ENCODE measurements around the gene ATP11C.
"Not testable (repeated sequence)": the region's sequence is repeated elsewhere in the genome, so short reads cannot be mapped to it uniquely, and the experiment has no call there.

Gene ATP11C

DNA sequence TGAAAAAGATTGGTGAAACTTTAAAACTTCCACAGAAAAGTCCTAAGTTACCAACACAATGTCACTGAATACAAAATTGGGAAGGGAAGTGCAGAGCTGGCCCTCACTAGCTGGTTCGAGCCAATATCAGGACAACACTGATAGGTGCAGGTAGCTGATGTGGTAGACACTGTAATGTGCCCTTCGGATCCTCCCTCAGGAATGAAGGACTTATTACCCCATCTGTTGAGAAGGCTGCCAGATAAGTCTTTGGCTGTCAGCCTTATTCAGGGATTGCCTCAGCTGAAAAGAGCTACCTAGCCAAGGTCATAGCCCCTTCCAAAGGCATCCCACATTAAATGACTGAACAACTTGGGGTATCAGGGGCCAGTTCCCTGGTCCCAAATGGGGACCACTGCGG, 230.2 kb downstream of the ATP11C start:
- no peaks in the 10 kb centered on the region for H3K4me1 Mint-ChIP-seq
- H3K4me3 Mint-ChIP-seq = no peak overlapping the region
- TF ChIP-seq, protein P1, sequence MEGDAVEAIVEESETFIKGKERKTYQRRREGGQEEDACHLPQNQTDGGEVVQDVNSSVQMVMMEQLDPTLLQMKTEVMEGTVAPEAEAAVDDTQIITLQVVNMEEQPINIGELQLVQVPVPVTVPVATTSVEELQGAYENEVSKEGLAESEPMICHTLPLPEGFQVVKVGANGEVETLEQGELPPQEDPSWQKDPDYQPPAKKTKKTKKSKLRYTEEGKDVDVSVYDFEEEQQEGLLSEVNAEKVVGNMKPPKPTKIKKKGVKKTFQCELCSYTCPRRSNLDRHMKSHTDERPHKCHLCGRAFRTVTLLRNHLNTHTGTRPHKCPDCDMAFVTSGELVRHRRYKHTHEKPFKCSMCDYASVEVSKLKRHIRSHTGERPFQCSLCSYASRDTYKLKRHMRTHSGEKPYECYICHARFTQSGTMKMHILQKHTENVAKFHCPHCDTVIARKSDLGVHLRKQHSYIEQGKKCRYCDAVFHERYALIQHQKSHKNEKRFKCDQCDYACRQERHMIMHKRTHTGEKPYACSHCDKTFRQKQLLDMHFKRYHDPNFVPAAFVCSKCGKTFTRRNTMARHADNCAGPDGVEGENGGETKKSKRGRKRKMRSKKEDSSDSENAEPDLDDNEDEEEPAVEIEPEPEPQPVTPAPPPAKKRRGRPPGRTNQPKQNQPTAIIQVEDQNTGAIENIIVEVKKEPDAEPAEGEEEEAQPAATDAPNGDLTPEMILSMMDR (IDR thresholded peaks at IDR 0.05; ENCODE audit: unreplicated experiment in 3 of 3) = no peak
- H3K27ac Mint-ChIP-seq = no peak overlapping the region
- H3K36me3 Mint-ChIP-seq (ENCODE audit: low read depth) = no peaks in the 10 kb centered on the region
- H3K27me3 Mint-ChIP-seq (ENCODE audit: low read depth) = no peaks in the 10 kb centered on the region
- H3K9me3 Mint-ChIP-seq = peaks cover 8% of the 10 kb centered on the region

DNA sequence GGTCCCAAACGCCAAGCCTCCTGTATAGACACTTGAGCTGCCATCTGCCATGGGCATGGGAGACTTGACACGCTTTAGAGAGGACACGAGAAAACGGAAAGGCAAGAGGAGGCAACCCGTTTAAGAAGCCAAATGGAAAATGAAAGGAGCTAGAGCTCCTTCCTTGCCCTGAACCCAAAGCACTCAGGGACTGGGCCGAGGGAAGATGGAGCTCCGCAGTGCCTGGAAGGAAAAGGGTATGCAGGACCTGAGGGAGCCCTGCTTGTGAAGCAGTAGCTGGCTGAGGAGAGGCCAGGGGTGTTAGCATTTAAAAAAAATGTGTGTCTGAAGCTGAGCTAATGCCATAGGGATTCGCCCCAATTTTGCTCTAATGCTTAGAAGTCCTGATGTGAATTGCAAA, 239.9 kb downstream of the ATP11C start:
- H3K27me3 Mint-ChIP-seq (ENCODE audit: low read depth) = peaks cover 37% of the 10 kb centered on the region
- peak overlapping the region; percentile 1 to 64 (median 53) for H3K4me3 Mint-ChIP-seq
- no peaks in the 10 kb centered on the region for H3K36me3 Mint-ChIP-seq (ENCODE audit: low read depth)
- no peaks in the 10 kb centered on the region for H3K4me1 Mint-ChIP-seq
- no peak overlapping the region for H3K27ac Mint-ChIP-seq
- TF ChIP-seq, protein P1 (IDR thresholded peaks at IDR 0.05; ENCODE audit: unreplicated experiment in 3 of 3) = no peak
- H3K9me3 Mint-ChIP-seq = peaks cover 4% of the 10 kb centered on the region

- H3K4me3 Mint-ChIP-seq = peak overlapping the region; percentile 1 to 64 (median 53)
- H3K9me3 Mint-ChIP-seq = peaks cover 4% of the 10 kb centered on the region
- H3K36me3 Mint-ChIP-seq (ENCODE audit: low read depth) = no peaks in the 10 kb centered on the region
- no peak overlapping the region for H3K27ac Mint-ChIP-seq
- H3K4me1 Mint-ChIP-seq = no peaks in the 10 kb centered on the region
- H3K27me3 Mint-ChIP-seq (ENCODE audit: low read depth) = peaks cover 42% of the 10 kb centered on the region
- TF ChIP-seq, protein P1 (IDR thresholded peaks at IDR 0.05; ENCODE audit: unreplicated experiment in 3 of 3) = no peak
These were observed 240.4 kb downstream of the ATP11C start for GRCh38 chrX:139692506-139692849.

DNA sequence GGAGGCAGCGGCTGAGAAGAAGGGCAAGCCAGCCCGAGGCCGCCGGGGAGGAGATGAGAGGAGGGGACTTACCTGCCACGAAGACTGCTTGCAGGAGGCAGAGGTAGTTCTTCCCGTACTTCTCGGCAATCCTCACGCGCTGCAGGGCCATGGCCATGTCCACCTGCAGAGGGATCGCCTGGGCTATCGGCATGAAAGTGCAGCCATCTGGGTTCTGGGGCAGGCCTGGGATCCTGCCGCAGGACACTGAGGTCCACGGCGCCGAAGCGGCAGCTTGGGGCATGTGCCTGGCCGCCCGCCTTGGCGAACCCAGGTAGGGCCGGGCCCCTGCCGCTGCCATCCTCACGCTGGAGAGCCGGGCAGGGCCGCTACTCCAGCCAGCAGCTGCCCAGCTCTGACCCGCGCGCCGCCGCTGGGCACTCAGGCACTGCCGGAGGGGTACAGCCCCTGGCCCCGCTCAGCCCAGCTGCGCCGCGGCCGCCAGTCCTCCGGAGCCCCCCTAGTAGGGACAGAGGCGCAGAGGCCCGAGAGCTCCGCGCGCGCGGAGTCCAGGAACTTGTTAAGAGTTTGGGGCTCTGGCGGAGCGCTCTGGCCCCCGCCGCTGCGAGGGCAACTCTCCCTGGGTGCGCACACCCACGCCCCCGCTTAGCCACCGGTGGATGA, 240.9 kb downstream of the ATP11C start:
- Mint-ChIP-seq H3K4me3 (peak overlapping the region; percentile 29 to 78 (median 72)), H3K9me3 (peaks cover 4% of the 10 kb centered on the region), H3K27ac (no peak overlapping the region), H3K36me3 (ENCODE audit: low read depth) (no peaks in the 10 kb centered on the region), H3K4me1 (no peaks in the 10 kb centered on the region), H3K27me3 (ENCODE audit: low read depth) (peaks cover 43% of the 10 kb centered on the region)
- TF ChIP-seq, protein P1 (IDR thresholded peaks at IDR 0.05; ENCODE audit: unreplicated experiment in 3 of 3) = no peak

- Mint-ChIP-seq H3K4me1 (no peaks in the 10 kb centered on the region), H3K27me3 (ENCODE audit: low read depth) (peaks cover 43% of the 10 kb centered on the region), H3K4me3 (peak overlapping the region; percentile 72 to 78 (median 75)), H3K36me3 (ENCODE audit: low read depth) (no peaks in the 10 kb centered on the region), H3K9me3 (peaks cover 8% of the 10 kb centered on the region), H3K27ac (no peak overlapping the region)
- TF ChIP-seq, protein P1 (IDR thresholded peaks at IDR 0.05; ENCODE audit: unreplicated experiment in 3 of 3) = no peak
These were observed 241.4 kb downstream of the ATP11C start for GRCh38 chrX:139691493-139691842.

DNA sequence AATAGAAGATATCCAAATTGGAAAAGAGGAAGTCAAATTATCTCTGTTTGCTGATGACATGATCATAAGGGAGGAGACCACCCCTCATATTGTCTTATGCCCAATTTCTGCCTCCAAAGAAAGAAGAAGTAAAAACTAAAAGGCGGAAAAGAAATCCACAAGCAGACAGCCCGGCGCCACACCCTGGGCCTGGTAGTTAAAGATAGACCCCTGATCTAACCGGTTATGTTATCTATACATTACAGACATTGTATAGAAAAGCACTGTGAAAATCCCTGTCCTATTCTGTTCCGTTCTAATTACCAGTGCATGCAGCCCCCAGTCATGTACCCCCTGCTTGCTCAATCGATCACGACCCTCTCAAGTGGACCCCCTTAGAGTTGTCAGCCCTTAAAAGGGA, 247.7 kb downstream of the ATP11C start:
- Mint-ChIP-seq H3K9me3 (peaks cover 16% of the 10 kb centered on the region), H3K27me3 (ENCODE audit: low read depth) (peaks cover 16% of the 10 kb centered on the region)
- H3K4me1 Mint-ChIP-seq; H3K36me3 Mint-ChIP-seq (ENCODE audit: low read depth); H3K27ac Mint-ChIP-seq; H3K4me3 Mint-ChIP-seq: not testable (repeated sequence)
